Measurements from ENCODE around the gene PI16. TPM values are rescaled to one million over a fixed set of nuclear protein-coding genes. Genes with fewer than 3 reads are reported as not detected.
"Not testable (repeated sequence)": the region's sequence is repeated elsewhere in the genome, so short reads cannot be mapped to it uniquely, and the experiment has no call there.

Gene PI16
- polyA plus RNA-seq, 1 donor (not counting 4 experiments of a cell fraction or from before 2014, with no cell fraction given), result not detected

- dilution Hi-C loops (cut with MboI; ENCODE audit: extremely low pct_ligation_motif_present, low sequenced_read_pairs); H3K27ac ChIP-seq (ENCODE audit: control insufficient read depth, insufficient read depth, low read length); H4K20me1 ChIP-seq (ENCODE audit: control insufficient read depth, extremely low read depth, insufficient read depth, low read length); H3K36me3 ChIP-seq (ENCODE audit: control insufficient read depth in 2 of 2, extremely low read depth in 1 of 2, insufficient read depth in 2 of 2, low read length in 2 of 2); H3K4me3 ChIP-seq (ENCODE audit: control insufficient read depth in 2 of 3, extremely low read depth in 1 of 3, insufficient read depth in 2 of 3, low read depth in 1 of 3, low read length in 3 of 3); H2AFZ ChIP-seq (ENCODE audit: control insufficient read depth, low read length); H3K9me3 ChIP-seq (ENCODE audit: control insufficient read depth, low read depth, low read length); H3K79me2 ChIP-seq (ENCODE audit: control insufficient read depth, insufficient read depth, low read length); H3K9me1 ChIP-seq (ENCODE audit: control insufficient read depth, extremely low read depth, insufficient read depth, low read length); DNase-seq (ENCODE audit: low read depth, low spot score); H3K4me1 ChIP-seq (ENCODE audit: control insufficient read depth, extremely low read depth, insufficient read depth, low read length); H3K9ac ChIP-seq (ENCODE audit: control insufficient read depth, extremely low read depth, insufficient read depth, low read length); H3K4me2 ChIP-seq (ENCODE audit: control insufficient read depth, extremely low read depth, insufficient read depth, low read depth, low read length); FAIRE-seq: not testable (repeated sequence)
- H3K27me3 ChIP-seq (ENCODE audit: control insufficient read depth, extremely low read depth, insufficient read depth, low read length), result peaks cover 11% of the 10 kb centered on the region
Measured at GRCh38 chr6:36942329-36942728, 12.2 kb upstream of the PI16 start.

- no peak for DNase-seq (ENCODE audit: low read depth, low spot score)
- no peak overlapping the region for H3K27ac ChIP-seq (ENCODE audit: control insufficient read depth, insufficient read depth, low read length)
- no peaks in the 10 kb centered on the region for H3K36me3 ChIP-seq (ENCODE audit: control insufficient read depth in 2 of 2, extremely low read depth in 1 of 2, insufficient read depth in 2 of 2, low read length in 2 of 2)
- no peak for TF ChIP-seq EZH2 (IDR thresholded peaks at IDR 0.05; ENCODE audit: low read length)
- TF ChIP-seq CTCF (optimal IDR thresholded peaks at IDR 0.05 in 1 of 3, IDR thresholded peaks at IDR 0.05 in 1 of 3, conservative IDR thresholded peaks at IDR 0.05 in 1 of 3; ENCODE audit: extremely low read depth in 1 of 3, insufficient read depth in 2 of 3, low read length in 3 of 3), result no peak
- H3K27me3 ChIP-seq (ENCODE audit: control insufficient read depth, extremely low read depth, insufficient read depth, low read length), result peaks cover 11% of the 10 kb centered on the region
- H2AFZ ChIP-seq (ENCODE audit: control insufficient read depth, low read length), result no peak overlapping the region
- H3K4me3 ChIP-seq (ENCODE audit: control insufficient read depth in 2 of 3, extremely low read depth in 1 of 3, insufficient read depth in 2 of 3, low read depth in 1 of 3, low read length in 3 of 3), result no peak overlapping the region
- FAIRE-seq, result no peak
- no peak overlapping the region for H3K4me2 ChIP-seq (ENCODE audit: control insufficient read depth, extremely low read depth, insufficient read depth, low read depth, low read length)
- H3K79me2 ChIP-seq (ENCODE audit: control insufficient read depth, insufficient read depth, low read length), result no peaks in the 10 kb centered on the region
- dilution Hi-C loops (cut with MboI; ENCODE audit: extremely low pct_ligation_motif_present, low sequenced_read_pairs), result no loop called here
- no peaks in the 10 kb centered on the region for H3K9me3 ChIP-seq (ENCODE audit: control insufficient read depth, low read depth, low read length)
- no peak overlapping the region for H3K9ac ChIP-seq (ENCODE audit: control insufficient read depth, extremely low read depth, insufficient read depth, low read length)
- no peaks in the 10 kb centered on the region for H4K20me1 ChIP-seq (ENCODE audit: control insufficient read depth, extremely low read depth, insufficient read depth, low read length)
- peaks cover 5% of the 10 kb centered on the region for H3K4me1 ChIP-seq (ENCODE audit: control insufficient read depth, extremely low read depth, insufficient read depth, low read length)
- H3K9me1 ChIP-seq (ENCODE audit: control insufficient read depth, extremely low read depth, insufficient read depth, low read length), result no peaks in the 10 kb centered on the region
Measured at GRCh38 chr6:36944650-36945049, 9.9 kb upstream of the PI16 start.

GRCh38 chr6:36945301-36945700 is 9.2 kb upstream of the PI16 start:
- peaks cover 11% of the 10 kb centered on the region for H3K27me3 ChIP-seq (ENCODE audit: control insufficient read depth, extremely low read depth, insufficient read depth, low read length)
- H3K4me3 ChIP-seq (ENCODE audit: control insufficient read depth in 2 of 3, extremely low read depth in 1 of 3, insufficient read depth in 2 of 3, low read depth in 1 of 3, low read length in 3 of 3), result no peak overlapping the region
- H4K20me1 ChIP-seq (ENCODE audit: control insufficient read depth, extremely low read depth, insufficient read depth, low read length), result no peaks in the 10 kb centered on the region
- no peaks in the 10 kb centered on the region for H3K79me2 ChIP-seq (ENCODE audit: control insufficient read depth, insufficient read depth, low read length)
- no peaks in the 10 kb centered on the region for H3K9me1 ChIP-seq (ENCODE audit: control insufficient read depth, extremely low read depth, insufficient read depth, low read length)
- peaks cover 10% of the 10 kb centered on the region for H3K4me1 ChIP-seq (ENCODE audit: control insufficient read depth, extremely low read depth, insufficient read depth, low read length)
- H3K27ac ChIP-seq (ENCODE audit: control insufficient read depth, insufficient read depth, low read length), result no peak overlapping the region
- DNase-seq (ENCODE audit: low read depth, low spot score) (no peak), FAIRE-seq (no peak)
- no peak overlapping the region for H3K9ac ChIP-seq (ENCODE audit: control insufficient read depth, extremely low read depth, insufficient read depth, low read length)
- H2AFZ ChIP-seq (ENCODE audit: control insufficient read depth, low read length), result no peak overlapping the region
- H3K9me3 ChIP-seq (ENCODE audit: control insufficient read depth, low read depth, low read length), result no peaks in the 10 kb centered on the region
- no peak overlapping the region for H3K4me2 ChIP-seq (ENCODE audit: control insufficient read depth, extremely low read depth, insufficient read depth, low read depth, low read length)
- dilution Hi-C loops (cut with MboI; ENCODE audit: extremely low pct_ligation_motif_present, low sequenced_read_pairs), result no loop called here
- TF ChIP-seq EZH2 (IDR thresholded peaks at IDR 0.05; ENCODE audit: low read length) (no peak), CTCF (optimal IDR thresholded peaks at IDR 0.05 in 1 of 3, IDR thresholded peaks at IDR 0.05 in 1 of 3, conservative IDR thresholded peaks at IDR 0.05 in 1 of 3; ENCODE audit: extremely low read depth in 1 of 3, insufficient read depth in 2 of 3, low read length in 3 of 3) (no peak)
- no peaks in the 10 kb centered on the region for H3K36me3 ChIP-seq (ENCODE audit: control insufficient read depth in 2 of 2, extremely low read depth in 1 of 2, insufficient read depth in 2 of 2, low read length in 2 of 2)

All from keratinocyte (primary cell).